Neural progenitor cell (in vitro differentiated cells): ENCODE data around the gene SPON1. TPM values are rescaled to one million over a fixed set of nuclear protein-coding genes. Genes with fewer than 3 reads are reported as not detected.

Experiments
- DNase-seq: peaks from one replicate; pipeline ENCODE4 v3.0.0-alpha.2; 2016; ENCODE audit warnings: low spot score
- H2AFZ ChIP-seq: fragments of 200-600 bp; sonication (generic); replicated peaks from 2 replicates; pipeline ENCODE4 v1.6.1; 2016; ENCODE audit warnings: antibody characterized with exemption
- H3F3A ChIP-seq: fragments of 200-600 bp; sonication (generic); 2 replicates; pipeline ENCODE4 v1.6.1; 2016; ENCODE audit warnings: antibody characterized with exemption, low read depth
- H3K27ac ChIP-seq: fragments of 200-600 bp; sonication (generic); 2 replicates; pipeline ENCODE4 v1.5.1; 2016; ENCODE audit warnings: mild to moderate bottlenecking
- H3K27me3 ChIP-seq: fragments of 200-600 bp; sonication (generic); 2 replicates; pipeline ENCODE4 v1.6.1; 2016; ENCODE audit warnings: mild to moderate bottlenecking, moderate library complexity
- H3K36me3 ChIP-seq: fragments of 200-600 bp; sonication (generic); 2 replicates; pipeline ENCODE4 v1.5.1; 2016
- H3K4me1 ChIP-seq: fragments of 200-600 bp; sonication (generic); 2 replicates; pipeline ENCODE4 v1.6.1; 2016; ENCODE audit warnings: mixed run types
- H3K4me2 ChIP-seq: fragments of 200-600 bp; sonication (generic); 2 replicates; pipeline ENCODE4 v1.6.1; 2016
- H3K4me3 ChIP-seq: fragments of 200-600 bp; sonication (generic); 2 replicates; pipeline ENCODE4 v1.5.1; 2016
- H3K79me2 ChIP-seq: fragments of 200-600 bp; sonication (generic); 2 replicates; pipeline ENCODE4 v1.6.1; 2016; ENCODE audit warnings: low read depth
- H3K9ac ChIP-seq: fragments of 200-600 bp; sonication (generic); 2 replicates; pipeline ENCODE4 v1.6.1; 2016
- H3K9me3 ChIP-seq: fragments of 200-600 bp; sonication (generic); 2 replicates; pipeline ENCODE4 v1.5.1; 2016; ENCODE audit warnings: low read depth
- H4K20me1 ChIP-seq: fragments of 200-600 bp; sonication (generic); 2 replicates; pipeline ENCODE4 v1.6.1; 2016; ENCODE audit warnings: low read depth
- H3K27ac Mint-ChIP-seq: 3 replicates; pipeline ENCODE4 v1.8.0; 2021; ENCODE audit warnings: mixed read lengths
- H3K27me3 Mint-ChIP-seq: 2 replicates; pipeline ENCODE4 v1.8.0; 2022; ENCODE audit warnings: low read depth, mild to moderate bottlenecking, inconsistent platforms, moderate library complexity, mixed read lengths; ENCODE audit not compliant: insufficient read depth
- H3K36me3 Mint-ChIP-seq: 3 replicates; pipeline ENCODE4 v1.8.0; 2021; ENCODE audit warnings: mixed read lengths
- H3K4me1 Mint-ChIP-seq: 3 replicates; pipeline ENCODE4 v1.8.0; 2021; ENCODE audit warnings: mixed read lengths
- H3K4me3 Mint-ChIP-seq: 3 replicates; pipeline ENCODE4 v1.8.0; 2021; ENCODE audit warnings: mild to moderate bottlenecking, moderate library complexity, mixed read lengths
- H3K9me3 Mint-ChIP-seq: 3 replicates; pipeline ENCODE4 v1.8.0; 2020; ENCODE audit warnings: mixed read lengths
- EZH2 ChIP-seq: fragments of 200-600 bp; sonication (generic); IDR thresholded peaks from 2 replicates; pipeline ENCODE4 v1.6.1; 2017; ENCODE audit warnings: antibody characterized with exemption, mild to moderate bottlenecking, moderate library complexity
- EZH2phosphoT487 ChIP-seq: fragments of 200-600 bp; sonication (generic); IDR thresholded peaks from 2 replicates; pipeline ENCODE4 v1.6.1; 2017; ENCODE audit warnings: antibody characterized with exemption
- total RNA-seq: library from RNA; depleted of rRNA; stranded (reverse); fragments of >200 nt; gene quantifications from 2 replicates; pipeline ENCODE4 v1.2.3, GENCODE V29; 2015; ENCODE audit warnings: low replicate concordance
- TF ChIP-seq, protein P1 (sequence below): fragments of 200-600 bp; sonication (generic); IDR thresholded peaks from 2 replicates; pipeline ENCODE4 v1.5.1; 2017; ENCODE audit warnings: antibody characterized with exemption, mild to moderate bottlenecking

SPON1 gene
- total RNA-seq, 1 donor from 2014 or later = 35.4 TPM

- H3K4me1 Mint-ChIP-seq = peaks cover 22% of the 10 kb centered on the region
- H3K27ac ChIP-seq = peak overlapping the region; percentile 83
- H3K4me3 Mint-ChIP-seq = no peak overlapping the region
Observed at GRCh38 chr11:13966486-13966885, 4.0 kb downstream of the SPON1 start.

GRCh38 chr11:13970986-13971385 is 8.5 kb downstream of the SPON1 start:
- DNase-seq = peak; percentile 46
- Histone ChIP-seq H3K9me3 (no peaks in the 10 kb centered on the region), H3F3A (peaks cover 21% of the 10 kb centered on the region), H3K36me3 (no peaks in the 10 kb centered on the region), H3K79me2 (no peaks in the 10 kb centered on the region), H3K27ac (no peak overlapping the region), H2AFZ (no peak overlapping the region), H3K27me3 (no peaks in the 10 kb centered on the region), H3K4me1 (peaks cover 34% of the 10 kb centered on the region), H4K20me1 (no peaks in the 10 kb centered on the region), H3K9ac (no peak overlapping the region), H3K4me3 (no peak overlapping the region), H3K4me2 (no peak overlapping the region)
- no peak overlapping the region for H3K27ac Mint-ChIP-seq
- TF ChIP-seq EZH2 = no peak
- TF ChIP-seq, protein P1, sequence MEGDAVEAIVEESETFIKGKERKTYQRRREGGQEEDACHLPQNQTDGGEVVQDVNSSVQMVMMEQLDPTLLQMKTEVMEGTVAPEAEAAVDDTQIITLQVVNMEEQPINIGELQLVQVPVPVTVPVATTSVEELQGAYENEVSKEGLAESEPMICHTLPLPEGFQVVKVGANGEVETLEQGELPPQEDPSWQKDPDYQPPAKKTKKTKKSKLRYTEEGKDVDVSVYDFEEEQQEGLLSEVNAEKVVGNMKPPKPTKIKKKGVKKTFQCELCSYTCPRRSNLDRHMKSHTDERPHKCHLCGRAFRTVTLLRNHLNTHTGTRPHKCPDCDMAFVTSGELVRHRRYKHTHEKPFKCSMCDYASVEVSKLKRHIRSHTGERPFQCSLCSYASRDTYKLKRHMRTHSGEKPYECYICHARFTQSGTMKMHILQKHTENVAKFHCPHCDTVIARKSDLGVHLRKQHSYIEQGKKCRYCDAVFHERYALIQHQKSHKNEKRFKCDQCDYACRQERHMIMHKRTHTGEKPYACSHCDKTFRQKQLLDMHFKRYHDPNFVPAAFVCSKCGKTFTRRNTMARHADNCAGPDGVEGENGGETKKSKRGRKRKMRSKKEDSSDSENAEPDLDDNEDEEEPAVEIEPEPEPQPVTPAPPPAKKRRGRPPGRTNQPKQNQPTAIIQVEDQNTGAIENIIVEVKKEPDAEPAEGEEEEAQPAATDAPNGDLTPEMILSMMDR = peak; percentile 46
- no peaks in the 10 kb centered on the region for H3K36me3 Mint-ChIP-seq
- peaks cover 7% of the 10 kb centered on the region for H3K4me1 Mint-ChIP-seq
- no peaks in the 10 kb centered on the region for H3K9me3 Mint-ChIP-seq
- peaks cover 10% of the 10 kb centered on the region for H3K27me3 Mint-ChIP-seq
- H3K4me3 Mint-ChIP-seq = no peak overlapping the region

More at GRCh38 chr11:13966486-13966885, 4.0 kb downstream of the SPON1 start:
- Mint-ChIP-seq H3K9me3 (no peaks in the 10 kb centered on the region), H3K27me3 (peaks cover 39% of the 10 kb centered on the region), H3K27ac (no peak overlapping the region), H3K36me3 (peaks cover 2% of the 10 kb centered on the region)
- no peaks in the 10 kb centered on the region for H4K20me1 ChIP-seq
- no peaks in the 10 kb centered on the region for H3K9me3 ChIP-seq
- TF ChIP-seq EZH2phosphoT487 (no peak), EZH2 (no peak)
- TF ChIP-seq, protein P1 = no peak
- peak overlapping the region; percentile 84 for H3K4me2 ChIP-seq
- H3K36me3 ChIP-seq = no peaks in the 10 kb centered on the region
- H3K27me3 ChIP-seq = peaks cover 44% of the 10 kb centered on the region
- peak; percentile 15 for DNase-seq
- H3K4me3 ChIP-seq = peak overlapping the region; percentile 22
- peaks cover 44% of the 10 kb centered on the region for H3F3A ChIP-seq
- no peaks in the 10 kb centered on the region for H3K79me2 ChIP-seq
- peaks cover 45% of the 10 kb centered on the region for H3K4me1 ChIP-seq
- no peak overlapping the region for H2AFZ ChIP-seq
- no peak overlapping the region for H3K9ac ChIP-seq

- no peak overlapping the region for H3K4me2 ChIP-seq
Observed at GRCh38 chr11:13972043-13972910, 9.8 kb downstream of the SPON1 start.

More at GRCh38 chr11:13972043-13972910, 9.8 kb downstream of the SPON1 start:
- Histone ChIP-seq H3K27ac (no peak overlapping the region), H3K9ac (no peak overlapping the region), H3K9me3 (no peaks in the 10 kb centered on the region), H3K4me1 (peaks cover 21% of the 10 kb centered on the region), H3F3A (peaks cover 8% of the 10 kb centered on the region), H2AFZ (no peak overlapping the region), H3K79me2 (no peaks in the 10 kb centered on the region), H3K36me3 (no peaks in the 10 kb centered on the region), H4K20me1 (no peaks in the 10 kb centered on the region), H3K27me3 (no peaks in the 10 kb centered on the region), H3K4me3 (no peak overlapping the region)
- no peaks in the 10 kb centered on the region for H3K9me3 Mint-ChIP-seq
- no peak overlapping the region for H3K27ac Mint-ChIP-seq
- TF ChIP-seq, protein P1 = no peak
- TF ChIP-seq EZH2 (no peak), EZH2phosphoT487 (no peak)
- peaks cover 6% of the 10 kb centered on the region for H3K27me3 Mint-ChIP-seq
- H3K4me3 Mint-ChIP-seq = no peak overlapping the region
- peaks cover 2% of the 10 kb centered on the region for H3K4me1 Mint-ChIP-seq
- H3K36me3 Mint-ChIP-seq = no peaks in the 10 kb centered on the region
- no peak for DNase-seq
